GM10847 (cell line): Measurements from ENCODE around the gene BRAT1.

Experiments
- POLR2A ChIP-seq: IDR thresholded peaks from 2 replicates; pipeline ENCODE4 v1.6.1; 2011; ENCODE audit not compliant: insufficient read length; ENCODE audit errors: extremely low read depth

BRAT1 gene

GRCh38 chr7:2501947-2502646 is 53.2 kb downstream of the BRAT1 start:
- no peak for TF ChIP-seq POLR2A

- TF ChIP-seq POLR2A: no peak
These were observed 54.6 kb downstream of the BRAT1 start for GRCh38 chr7:2500701-2501100.

GRCh38 chr7:2499719-2500430 is 55.4 kb downstream of the BRAT1 start:
- no peak for TF ChIP-seq POLR2A

- no peak for TF ChIP-seq POLR2A
These were observed 56.1 kb downstream of the BRAT1 start for GRCh38 chr7:2499181-2499580.

GRCh38 chr7:2498708-2499107 is 56.6 kb downstream of the BRAT1 start:
- TF ChIP-seq POLR2A: no peak

GRCh38 chr7:2497500-2498336 is 57.6 kb downstream of the BRAT1 start:
- no peak for TF ChIP-seq POLR2A

- no peak for TF ChIP-seq POLR2A
These were observed 58.3 kb downstream of the BRAT1 start for GRCh38 chr7:2497065-2497464.

- no peak for TF ChIP-seq POLR2A
These were observed 58.9 kb downstream of the BRAT1 start for GRCh38 chr7:2496375-2496774.

- no peak for TF ChIP-seq POLR2A
These were observed 59.7 kb downstream of the BRAT1 start for GRCh38 chr7:2495418-2496299.

GRCh38 chr7:2494191-2495130 is 60.9 kb downstream of the BRAT1 start:
- TF ChIP-seq POLR2A: no peak

- no peak for TF ChIP-seq POLR2A
These were observed 61.8 kb downstream of the BRAT1 start for GRCh38 chr7:2493205-2494164.

GRCh38 chr7:2492038-2492437 is 63.3 kb downstream of the BRAT1 start:
- TF ChIP-seq POLR2A: no peak

GRCh38 chr7:2490181-2490651 is 65.1 kb downstream of the BRAT1 start:
- TF ChIP-seq POLR2A: no peak
